Chondrocyte (in vitro differentiated cells): Measurements from ENCODE around the gene DYNLT5. TPM values are rescaled to one million over a fixed set of nuclear protein-coding genes. Genes with fewer than 3 reads are reported as not detected.

Source experiments
- DNase-seq: peaks from one replicate; pipeline ENCODE4 v3.0.0; 2021; ENCODE audit warnings: mixed read lengths, low spot score
- H3K27ac Mint-ChIP-seq: one replicate; pipeline ENCODE4 v1.8.0; 2021; ENCODE audit warnings: mild to moderate bottlenecking, moderate library complexity, mixed read lengths; ENCODE audit not compliant: unreplicated experiment
- H3K27me3 Mint-ChIP-seq: 2 replicates; pipeline ENCODE4 v1.8.0; 2021; ENCODE audit warnings: low read depth, mixed read lengths
- H3K36me3 Mint-ChIP-seq: 2 replicates; pipeline ENCODE4 v1.8.0; 2021; ENCODE audit warnings: low read depth, mixed read lengths
- H3K4me1 Mint-ChIP-seq: 2 replicates; pipeline ENCODE4 v1.8.0; 2021; ENCODE audit warnings: low read depth, mild to moderate bottlenecking, mixed read lengths
- H3K4me3 Mint-ChIP-seq: one replicate; pipeline ENCODE4 v1.8.0; 2021; ENCODE audit warnings: mild to moderate bottlenecking, moderate library complexity, mixed read lengths; ENCODE audit not compliant: unreplicated experiment
- H3K9me3 Mint-ChIP-seq: 2 replicates; pipeline ENCODE4 v1.8.0; 2021; ENCODE audit warnings: low read depth, mixed read lengths
- total RNA-seq: library from RNA; stranded (reverse); gene quantifications from 3 replicates; pipeline ENCODE4 v1.2.1, GENCODE V29; 2021
- TF ChIP-seq, protein P1 (sequence below): fragments of 200-600 bp; sonication (generic); IDR thresholded peaks from 2 replicates; pipeline ENCODE4 v1.5.0; 2021; ENCODE audit warnings: antibody characterized with exemption, mild to moderate bottlenecking, moderate library complexity

Gene DYNLT5
- total RNA-seq, 1 donor from 2014 or later: not detected

DNA sequence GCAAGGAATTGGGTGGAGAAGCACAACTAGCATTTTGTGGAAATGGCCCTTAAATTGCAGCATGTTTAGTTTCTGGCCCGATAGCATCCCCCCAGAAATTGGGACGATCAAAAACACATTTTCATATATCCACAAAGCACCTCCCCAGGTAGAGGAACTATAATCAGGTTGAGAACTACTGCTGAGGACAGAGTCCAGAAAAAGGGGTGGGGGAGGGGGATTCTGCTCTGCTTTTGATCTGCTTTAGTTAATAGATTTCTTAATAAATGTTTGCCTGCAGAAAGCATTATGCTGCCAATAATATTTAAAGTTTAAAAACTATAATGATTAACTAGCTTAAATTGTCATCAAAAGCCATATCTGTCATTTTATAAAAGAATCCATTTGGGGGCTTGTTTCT, 14.4 kb upstream of the DYNLT5 start:
- peaks cover 5% of the 10 kb centered on the region for H3K4me1 Mint-ChIP-seq
- TF ChIP-seq, protein P1, sequence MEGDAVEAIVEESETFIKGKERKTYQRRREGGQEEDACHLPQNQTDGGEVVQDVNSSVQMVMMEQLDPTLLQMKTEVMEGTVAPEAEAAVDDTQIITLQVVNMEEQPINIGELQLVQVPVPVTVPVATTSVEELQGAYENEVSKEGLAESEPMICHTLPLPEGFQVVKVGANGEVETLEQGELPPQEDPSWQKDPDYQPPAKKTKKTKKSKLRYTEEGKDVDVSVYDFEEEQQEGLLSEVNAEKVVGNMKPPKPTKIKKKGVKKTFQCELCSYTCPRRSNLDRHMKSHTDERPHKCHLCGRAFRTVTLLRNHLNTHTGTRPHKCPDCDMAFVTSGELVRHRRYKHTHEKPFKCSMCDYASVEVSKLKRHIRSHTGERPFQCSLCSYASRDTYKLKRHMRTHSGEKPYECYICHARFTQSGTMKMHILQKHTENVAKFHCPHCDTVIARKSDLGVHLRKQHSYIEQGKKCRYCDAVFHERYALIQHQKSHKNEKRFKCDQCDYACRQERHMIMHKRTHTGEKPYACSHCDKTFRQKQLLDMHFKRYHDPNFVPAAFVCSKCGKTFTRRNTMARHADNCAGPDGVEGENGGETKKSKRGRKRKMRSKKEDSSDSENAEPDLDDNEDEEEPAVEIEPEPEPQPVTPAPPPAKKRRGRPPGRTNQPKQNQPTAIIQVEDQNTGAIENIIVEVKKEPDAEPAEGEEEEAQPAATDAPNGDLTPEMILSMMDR: no peak
- DNase-seq: no peak
- peaks cover 5% of the 10 kb centered on the region for H3K36me3 Mint-ChIP-seq
- no peak overlapping the region for H3K4me3 Mint-ChIP-seq
- no peaks in the 10 kb centered on the region for H3K27me3 Mint-ChIP-seq
- H3K27ac Mint-ChIP-seq: no peak overlapping the region
- no peaks in the 10 kb centered on the region for H3K9me3 Mint-ChIP-seq

GRCh38 chr1:66739401-66740157, 12.7 kb upstream of the DYNLT5 start:
- no peaks in the 10 kb centered on the region for H3K9me3 Mint-ChIP-seq
- no peak overlapping the region for H3K4me3 Mint-ChIP-seq
- TF ChIP-seq, protein P1: no peak
- no peak overlapping the region for H3K27ac Mint-ChIP-seq
- H3K27me3 Mint-ChIP-seq: no peaks in the 10 kb centered on the region
- peaks cover 5% of the 10 kb centered on the region for H3K4me1 Mint-ChIP-seq
- peaks cover 8% of the 10 kb centered on the region for H3K36me3 Mint-ChIP-seq
- DNase-seq: no peak

DNA sequence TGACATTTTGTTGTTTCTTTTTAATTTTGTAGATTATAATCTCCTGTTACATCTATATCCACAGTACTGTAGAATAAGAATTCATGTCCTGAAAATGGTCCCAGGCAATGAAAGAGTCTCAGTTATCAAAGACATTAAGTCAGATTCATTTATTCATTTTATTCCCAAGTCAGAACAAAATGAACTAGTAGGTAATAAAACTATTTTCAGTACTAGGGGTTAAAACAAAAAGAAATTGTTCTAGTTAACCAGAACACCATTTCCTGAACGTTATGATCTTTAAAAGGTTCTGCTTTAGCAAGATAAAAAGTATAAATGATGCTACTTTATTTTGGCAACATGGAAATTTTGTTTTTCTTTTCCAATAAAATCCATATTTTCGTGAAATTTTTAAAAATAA, 6.8 kb upstream of the DYNLT5 start:
- TF ChIP-seq, protein P1: no peak
- H3K4me1 Mint-ChIP-seq: peaks cover 6% of the 10 kb centered on the region
- H3K36me3 Mint-ChIP-seq: peaks cover 10% of the 10 kb centered on the region
- no peaks in the 10 kb centered on the region for H3K27me3 Mint-ChIP-seq
- no peaks in the 10 kb centered on the region for H3K9me3 Mint-ChIP-seq
- DNase-seq: no peak
- no peak overlapping the region for H3K4me3 Mint-ChIP-seq
- no peak overlapping the region for H3K27ac Mint-ChIP-seq

DNA sequence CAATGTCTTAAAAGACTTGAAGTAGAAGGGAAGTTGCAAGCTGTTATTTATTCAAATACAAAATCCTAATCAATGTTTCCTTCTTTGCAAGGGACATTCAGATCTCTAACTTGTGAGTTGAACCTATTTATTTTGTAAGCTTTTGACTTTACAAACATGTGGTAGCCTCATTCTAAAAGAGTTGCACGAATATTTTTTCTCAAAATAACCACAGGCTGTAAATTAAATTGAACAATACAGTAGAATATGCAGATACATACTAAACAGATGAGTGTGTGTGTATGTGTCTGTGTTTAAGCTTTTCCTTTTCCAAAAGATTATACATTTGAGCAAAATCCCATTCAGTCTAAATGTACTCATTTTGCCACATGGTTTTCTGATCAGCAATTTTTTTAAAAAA, 4.8 kb upstream of the DYNLT5 start:
- TF ChIP-seq, protein P1: no peak
- no peak for DNase-seq

DNA sequence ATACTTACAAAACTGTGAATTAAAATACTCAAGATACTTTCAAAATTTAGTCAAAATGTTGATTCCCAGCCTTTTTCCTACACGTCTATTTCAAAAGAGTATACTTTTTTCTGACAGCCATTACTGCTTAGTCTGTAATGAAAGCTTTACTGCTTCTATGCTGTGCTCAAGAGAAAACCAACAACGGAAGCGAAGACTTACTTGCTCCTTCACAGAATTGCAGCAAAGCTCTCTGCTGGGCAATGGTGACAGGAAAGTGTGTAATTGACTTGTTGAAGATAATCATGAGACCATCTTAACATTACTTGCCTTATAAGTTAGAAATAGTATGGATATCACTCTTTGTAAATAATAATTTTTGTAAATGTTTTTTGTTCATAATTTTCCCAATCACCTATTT, 1.7 kb upstream of the DYNLT5 start:
- H3K4me3 Mint-ChIP-seq: no peak overlapping the region
- peaks cover 20% of the 10 kb centered on the region for H3K4me1 Mint-ChIP-seq
- no peaks in the 10 kb centered on the region for H3K27me3 Mint-ChIP-seq
- H3K27ac Mint-ChIP-seq: no peak overlapping the region
- TF ChIP-seq, protein P1: no peak
- peaks cover 1% of the 10 kb centered on the region for H3K36me3 Mint-ChIP-seq
- no peak for DNase-seq
- H3K9me3 Mint-ChIP-seq: no peaks in the 10 kb centered on the region

More for the DNA sequence above, 4.8 kb upstream of the DYNLT5 start:
- no peak overlapping the region for H3K27ac Mint-ChIP-seq
- H3K27me3 Mint-ChIP-seq: no peaks in the 10 kb centered on the region
- peaks cover 7% of the 10 kb centered on the region for H3K36me3 Mint-ChIP-seq
- no peaks in the 10 kb centered on the region for H3K9me3 Mint-ChIP-seq
- H3K4me1 Mint-ChIP-seq: peaks cover 14% of the 10 kb centered on the region
- no peak overlapping the region for H3K4me3 Mint-ChIP-seq
